Hepatocyte (in vitro differentiated cells): ENCODE measurements around the gene RBCK1. TPM values are rescaled to one million over a fixed set of nuclear protein-coding genes. Genes with fewer than 3 reads are reported as not detected.

ENCODE experiments used
- DNase-seq: peaks from one replicate; pipeline ENCODE4 v3.0.0-alpha.2; 2016; ENCODE audit warnings: low spot score
- H2AFZ ChIP-seq: fragments of 200-600 bp; sonication (generic); 2 replicates; pipeline ENCODE4 v1.6.0; 2016; ENCODE audit warnings: antibody characterized with exemption, mild to moderate bottlenecking
- H3K27ac ChIP-seq: fragments of 200-600 bp; sonication (generic); 2 replicates; pipeline ENCODE4 v1.5.1; 2016; ENCODE audit warnings: mild to moderate bottlenecking
- H3K27me3 ChIP-seq: fragments of 200-600 bp; sonication (generic); 2 replicates; pipeline ENCODE4 v1.6.1; 2016
- H3K36me3 ChIP-seq: fragments of 200-600 bp; sonication (generic); replicated peaks from 2 replicates; pipeline ENCODE4 v1.5.1; 2016; ENCODE audit warnings: low read depth; ENCODE audit not compliant: insufficient read depth
- H3K4me1 ChIP-seq: fragments of 200-600 bp; sonication (generic); 2 replicates; pipeline ENCODE4 v1.5.1; 2016; ENCODE audit warnings: mild to moderate bottlenecking, moderate library complexity; ENCODE audit not compliant: insufficient read depth
- H3K4me2 ChIP-seq: fragments of 200-600 bp; sonication (generic); 2 replicates; pipeline ENCODE4 v1.6.0; 2016
- H3K4me3 ChIP-seq: fragments of 200-600 bp; sonication (generic); 2 replicates; pipeline ENCODE4 v1.5.1; 2016; ENCODE audit warnings: mild to moderate bottlenecking
- H3K79me2 ChIP-seq: fragments of 200-600 bp; sonication (generic); 2 replicates; pipeline ENCODE4 v1.6.0; 2017; ENCODE audit warnings: mild to moderate bottlenecking
- H3K9me2 ChIP-seq: fragments of 200-600 bp; sonication (generic); replicated peaks from 2 replicates; pipeline ENCODE4 v1.6.0; 2017; ENCODE audit warnings: mild to moderate bottlenecking; ENCODE audit not compliant: insufficient read depth
- H3K9me3 ChIP-seq: fragments of 200-600 bp; sonication (generic); 2 replicates; pipeline ENCODE4 v1.5.1; 2016; ENCODE audit warnings: low read depth, mild to moderate bottlenecking
- H4K20me1 ChIP-seq: fragments of 200-600 bp; sonication (generic); 2 replicates; pipeline ENCODE4 v1.6.0; 2016; ENCODE audit warnings: mild to moderate bottlenecking; ENCODE audit not compliant: insufficient read depth, poor library complexity, severe bottlenecking
- CTCF ChIP-seq: fragments of 200-600 bp; sonication (generic); IDR thresholded peaks from 2 replicates; pipeline ENCODE4 v1.5.1; 2016; ENCODE audit warnings: antibody characterized with exemption, mild to moderate bottlenecking; ENCODE audit not compliant: poor library complexity
- EZH2 ChIP-seq: fragments of 200-600 bp; sonication (generic); IDR thresholded peaks from 2 replicates; pipeline ENCODE4 v1.6.1; 2016; ENCODE audit warnings: antibody characterized with exemption, mild to moderate bottlenecking, borderline replicate concordance
- EZH2phosphoT487 ChIP-seq: fragments of 200-600 bp; sonication (generic); IDR thresholded peaks from one replicate; pipeline ENCODE4 v1.6.1; 2018; ENCODE audit warnings: antibody characterized with exemption, mild to moderate bottlenecking, low read depth, moderate library complexity; ENCODE audit not compliant: unreplicated experiment, severe bottlenecking
- WGBS: methylation state at CpG from one replicate; pipeline ENCODE4 v1.1.6; 2016; ENCODE audit warnings: low lambda C conversion rate; ENCODE audit errors: missing lambda C conversion rate; 5-methylcytosine and 5-hydroxymethylcytosine counted together
- polyA plus RNA-seq: library from polyadenylated mRNA; unstranded; fragments of >200 nt; fragmentation: Nextera tagmentation; extraction: Ambion mirVana; gene quantifications from 2 replicates; pipeline ENCODE4 v1.2.1, GENCODE V29; 2016
- total RNA-seq: library from RNA; depleted of rRNA; stranded (reverse); fragments of >200 nt; gene quantifications from 2 replicates; pipeline ENCODE4 v1.2.3, GENCODE V29; 2014

Gene RBCK1
- total and polyA plus RNA-seq, 2 experiments from 2014 or later = 76.4 to 80.8 TPM

- H3K4me3 ChIP-seq = no peak overlapping the region
- peak overlapping the region; percentile 22 for H3K27ac ChIP-seq
- H3K27me3 ChIP-seq = no peaks in the 10 kb centered on the region
- H2AFZ ChIP-seq = no peak overlapping the region
- H3K9me2 ChIP-seq = no peaks in the 10 kb centered on the region
- no peaks in the 10 kb centered on the region for H3K36me3 ChIP-seq
- no peaks in the 10 kb centered on the region for H3K79me2 ChIP-seq
- whole genome bisulfite sequencing = 44% methylated on average over 7 of the region's 7 CpGs
- peak overlapping the region; percentile 45 for H3K4me2 ChIP-seq
- no peak for DNase-seq
- H3K9me3 ChIP-seq = no peaks in the 10 kb centered on the region
- no peaks in the 10 kb centered on the region for H4K20me1 ChIP-seq
- peaks cover 28% of the 10 kb centered on the region for H3K4me1 ChIP-seq
- TF ChIP-seq EZH2phosphoT487 (no peak), CTCF (no peak), EZH2 (no peak)
Measured at GRCh38 chr20:366041-366718, 41.9 kb upstream of the RBCK1 start.

- Histone ChIP-seq H3K36me3 (no peaks in the 10 kb centered on the region), H3K4me2 (peak overlapping the region; percentile 45), H3K27ac (peak overlapping the region; percentile 22), H3K9me3 (no peaks in the 10 kb centered on the region), H3K79me2 (no peaks in the 10 kb centered on the region), H3K9me2 (no peaks in the 10 kb centered on the region), H2AFZ (no peak overlapping the region), H4K20me1 (no peaks in the 10 kb centered on the region), H3K27me3 (no peaks in the 10 kb centered on the region), H3K4me1 (peaks cover 35% of the 10 kb centered on the region), H3K4me3 (no peak overlapping the region)
- no peak for DNase-seq
- TF ChIP-seq EZH2phosphoT487 = no peak
- TF ChIP-seq CTCF = no peak
- TF ChIP-seq EZH2 = no peak
- WGBS = 84% methylated on average over 13 of the region's 13 CpGs
Measured at GRCh38 chr20:366719-367485, 41.2 kb upstream of the RBCK1 start.

GRCh38 chr20:367486-367887 is 40.6 kb upstream of the RBCK1 start:
- Histone ChIP-seq H3K79me2 (no peaks in the 10 kb centered on the region), H3K4me3 (no peak overlapping the region), H3K4me1 (peaks cover 41% of the 10 kb centered on the region), H3K9me2 (no peaks in the 10 kb centered on the region), H3K4me2 (no peak overlapping the region), H3K9me3 (no peaks in the 10 kb centered on the region), H3K27ac (no peak overlapping the region), H3K27me3 (no peaks in the 10 kb centered on the region), H3K36me3 (no peaks in the 10 kb centered on the region), H2AFZ (no peak overlapping the region), H4K20me1 (no peaks in the 10 kb centered on the region)
- no peak for DNase-seq
- WGBS = 80% methylated on average over 8 of the region's 8 CpGs
- TF ChIP-seq EZH2 (no peak), CTCF (no peak), EZH2phosphoT487 (no peak)
